CD4-positive, alpha-beta T cell treated with Interleukin-17A for 1 hour (primary cell): ENCODE results near the gene AMZ1.
A peak's percentile ranks its signal among the peaks of the same experiment; 100 is the strongest.
"Not testable (repeated sequence)": the region's sequence is repeated elsewhere in the genome, so short reads cannot be mapped to it uniquely, and the experiment has no call there.

ENCODE experiments used
- DNase-seq: peaks from one replicate; pipeline ENCODE4 v3.0.0-alpha.2; 2020

AMZ1 gene

GRCh38 chr7:2714636-2715035 is 26.6 kb downstream of the AMZ1 start:
- no peak for DNase-seq

GRCh38 chr7:2715341-2716231 is 27.6 kb downstream of the AMZ1 start:
- peak; percentile 54 for DNase-seq

GRCh38 chr7:2716488-2716887 is 28.5 kb downstream of the AMZ1 start:
- DNase-seq, result no peak

GRCh38 chr7:2716906-2717292 is 28.9 kb downstream of the AMZ1 start:
- no peak for DNase-seq

- DNase-seq, result peak; percentile 26
Measured at GRCh38 chr7:2717293-2718261, 29.6 kb downstream of the AMZ1 start.

- DNase-seq, result no peak
Measured at GRCh38 chr7:2718296-2718965, 30.4 kb downstream of the AMZ1 start.

- DNase-seq, result peak; percentile 66
Measured at GRCh38 chr7:2719007-2719406, 31.0 kb downstream of the AMZ1 start.

- DNase-seq, result no peak
Measured at GRCh38 chr7:2720024-2720423, 32.0 kb downstream of the AMZ1 start.

GRCh38 chr7:2721842-2722241 is 33.8 kb downstream of the AMZ1 start:
- DNase-seq, result no peak

- no peak for DNase-seq
Measured at GRCh38 chr7:2722591-2722990, 34.6 kb downstream of the AMZ1 start.

- DNase-seq, result no peak
Measured at GRCh38 chr7:2723138-2723850, 35.3 kb downstream of the AMZ1 start.

GRCh38 chr7:2724036-2724435 is 36.0 kb downstream of the AMZ1 start:
- DNase-seq, result not testable (repeated sequence)

- DNase-seq, result no peak
Measured at GRCh38 chr7:2724453-2725177, 36.6 kb downstream of the AMZ1 start.

GRCh38 chr7:2725178-2726105 is 37.4 kb downstream of the AMZ1 start:
- no peak for DNase-seq

- DNase-seq, result no peak
Measured at GRCh38 chr7:2726316-2727018, 38.5 kb downstream of the AMZ1 start.

- DNase-seq, result not testable (repeated sequence)
Measured at GRCh38 chr7:2727206-2727605, 39.2 kb downstream of the AMZ1 start.

GRCh38 chr7:2728316-2729030 is 40.5 kb downstream of the AMZ1 start:
- no peak for DNase-seq

GRCh38 chr7:2729031-2729892 is 41.3 kb downstream of the AMZ1 start:
- no peak for DNase-seq
